ENCODE data around the gene GPC6.

Gene GPC6

DNA sequence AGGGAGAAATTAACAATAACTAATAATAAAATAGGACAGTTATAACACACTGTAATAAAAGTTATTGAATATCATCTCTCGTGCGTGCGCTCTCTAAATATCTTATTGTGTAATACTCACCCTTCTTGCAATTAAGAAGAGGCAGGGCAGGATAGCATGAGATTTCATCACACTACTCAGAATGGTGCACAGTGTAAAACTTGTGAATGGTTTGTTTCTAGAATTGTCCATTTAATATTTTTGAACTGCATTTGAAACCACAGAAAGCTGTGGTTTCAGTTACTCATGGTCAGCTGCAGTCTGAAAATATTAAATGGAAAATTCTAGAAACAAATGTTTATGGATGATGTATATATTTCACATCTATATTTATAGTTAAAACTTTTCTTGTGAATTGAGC is 1091.8 kb downstream of the GPC6 start:
- no peak for DNase-seq

DNA sequence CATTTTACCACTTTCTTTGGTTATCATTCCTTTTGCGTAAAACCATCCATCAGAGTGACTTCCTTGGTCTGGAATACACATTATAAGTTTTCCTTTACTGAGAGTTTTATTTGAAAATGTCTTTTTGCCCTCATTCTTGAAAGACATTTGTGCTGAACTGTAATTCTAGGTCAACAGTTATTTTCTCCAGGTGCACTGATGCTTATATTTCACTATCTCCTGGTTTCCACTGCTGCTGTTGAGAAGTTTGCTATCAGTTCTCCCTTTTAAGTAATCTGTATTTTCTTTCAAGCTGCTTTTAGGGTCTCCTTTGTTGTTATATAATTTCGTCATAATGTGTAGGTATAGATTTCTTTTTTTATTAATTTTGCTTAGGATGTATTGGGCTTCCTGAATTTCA is 1092.9 kb downstream of the GPC6 start:
- no peak for DNase-seq

DNA sequence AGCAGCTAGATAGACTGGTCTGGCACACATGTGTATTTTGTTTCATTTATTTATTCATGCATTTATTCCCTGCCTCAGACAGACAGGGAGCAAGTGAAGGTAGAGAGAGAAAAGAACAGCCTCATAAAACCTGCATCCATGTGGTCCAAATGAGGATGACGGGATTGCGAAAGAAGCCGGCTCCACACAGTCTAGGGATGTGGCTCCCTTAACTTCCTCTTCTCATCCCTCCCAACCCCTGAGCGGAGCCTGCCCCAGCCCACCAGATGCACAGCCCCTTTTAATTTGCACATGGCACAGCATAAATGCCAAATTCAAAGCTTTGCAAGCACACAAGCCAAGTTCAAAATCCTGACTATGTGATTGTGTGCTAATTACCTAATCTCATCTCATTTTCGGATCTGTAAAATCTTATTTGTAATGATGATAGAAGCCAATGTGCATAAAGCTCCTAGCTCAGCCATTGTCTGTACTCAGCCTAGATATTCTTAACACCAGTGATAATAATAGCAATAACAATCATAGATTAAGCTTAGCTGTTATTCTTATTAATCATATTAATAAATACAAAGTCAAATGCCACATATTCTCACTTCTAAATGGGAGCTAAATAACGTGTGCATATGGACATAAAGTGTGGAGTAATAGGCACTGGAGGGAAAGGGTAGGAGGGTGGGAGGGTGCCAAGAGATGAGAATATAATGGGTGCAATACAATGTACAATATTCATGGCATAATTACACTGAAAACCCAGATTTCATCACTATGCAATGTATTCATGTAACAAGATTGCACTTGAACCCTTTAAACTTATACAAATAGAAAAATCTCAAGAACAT is 1096.5 kb downstream of the GPC6 start:
- DNase-seq = no peak

DNA sequence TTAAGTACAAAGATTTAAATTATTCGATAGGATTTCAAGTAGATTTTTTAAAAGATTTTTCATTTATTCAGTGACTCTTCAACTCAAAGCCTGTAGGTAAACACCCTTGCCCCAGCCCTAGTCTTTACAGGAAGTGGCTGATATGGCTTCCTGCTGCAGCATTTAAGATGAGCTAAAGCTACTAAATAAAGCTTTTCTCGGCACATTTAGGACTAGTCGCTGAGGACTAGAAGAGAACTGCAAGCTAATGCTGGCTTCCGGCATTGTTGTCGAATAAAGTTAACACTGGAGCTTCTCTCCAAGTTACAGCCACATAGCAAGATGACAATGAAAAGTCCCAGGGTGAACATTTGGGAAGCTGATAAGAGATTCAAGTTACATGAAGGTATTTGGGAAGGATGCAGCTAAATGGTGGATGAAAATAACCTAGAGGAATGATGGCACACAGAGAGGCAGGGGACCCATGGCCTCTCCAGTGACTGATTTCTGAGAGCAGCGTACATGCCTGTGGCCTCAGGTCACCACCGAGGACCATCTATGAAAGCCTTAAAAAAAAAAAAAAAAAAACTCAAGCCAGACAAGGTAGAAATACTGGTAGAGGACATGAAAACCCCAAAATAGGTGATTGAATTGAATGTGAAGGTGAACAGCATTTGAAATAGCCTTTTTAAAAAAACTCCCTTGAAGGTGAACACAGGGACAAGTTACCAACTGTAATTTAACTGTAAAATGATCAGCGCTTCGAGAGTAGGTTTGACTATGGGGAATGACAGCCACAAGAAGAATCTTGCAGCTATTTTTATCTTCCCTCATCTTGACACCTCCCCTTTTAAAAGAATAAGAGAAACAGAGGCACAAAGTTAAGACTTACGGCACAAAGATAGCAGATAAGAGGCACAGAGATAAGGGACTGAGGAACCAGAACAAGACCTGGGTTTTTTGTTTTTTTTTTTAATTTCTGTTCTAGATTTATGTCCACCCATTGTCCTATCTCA is 1097.5 kb downstream of the GPC6 start:
- DNase-seq = no peak

DNA sequence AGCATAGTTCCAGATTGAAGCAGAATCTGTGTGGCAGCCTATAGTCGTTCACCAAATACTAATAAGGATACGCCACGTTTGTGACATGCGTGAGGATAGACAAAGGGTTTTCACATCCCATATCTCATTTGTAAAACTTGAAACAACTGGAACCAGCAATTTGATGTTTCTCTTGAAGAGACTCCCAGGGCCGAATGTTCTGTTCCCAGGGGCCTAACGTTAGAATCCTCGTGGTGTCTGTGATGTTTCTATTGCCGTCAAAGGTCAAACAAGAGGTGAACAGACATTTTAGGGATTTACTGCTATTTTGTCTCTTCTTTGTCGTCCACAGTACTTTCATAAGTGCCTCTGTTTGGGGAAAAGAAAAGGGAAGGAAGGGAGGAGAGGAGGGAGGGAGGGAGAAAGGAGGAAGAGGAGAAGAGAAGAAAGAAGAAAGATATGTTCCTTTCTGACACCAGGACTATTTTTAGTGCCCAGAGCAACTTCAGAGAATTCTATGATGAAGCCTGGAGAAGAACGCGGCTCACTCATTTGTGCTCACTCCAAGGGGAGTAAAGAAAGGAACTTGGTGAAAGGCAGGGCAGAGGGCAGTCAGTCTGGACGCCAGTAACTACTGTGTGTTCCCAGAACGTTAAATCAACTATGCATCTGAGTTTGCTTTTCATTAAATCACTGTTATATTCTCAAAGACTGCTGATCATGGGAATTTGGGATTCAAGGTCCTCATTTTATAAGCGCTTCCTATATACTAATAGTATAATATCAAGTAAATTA is 1098.3 kb downstream of the GPC6 start:
- DNase-seq = no peak

DNA sequence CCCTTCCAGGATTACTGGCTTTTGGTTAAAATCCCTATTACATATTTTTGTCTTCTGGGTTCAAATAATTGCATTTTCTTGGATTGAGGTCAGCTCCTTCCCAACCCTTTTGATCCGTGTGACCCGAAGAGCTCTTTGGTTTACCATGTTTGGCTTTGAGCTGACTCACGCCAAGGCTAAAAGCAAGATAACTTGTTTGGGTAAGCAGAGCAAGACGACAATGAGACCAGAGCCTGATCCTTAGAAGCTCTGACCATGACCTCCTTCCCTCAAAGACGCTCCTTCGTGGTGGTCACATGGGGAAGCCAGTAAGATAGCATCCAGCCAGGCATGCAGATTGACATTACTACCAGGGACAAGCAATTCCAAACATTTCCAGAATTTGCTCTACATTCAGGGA is 1099.0 kb downstream of the GPC6 start:
- DNase-seq = no peak

DNA sequence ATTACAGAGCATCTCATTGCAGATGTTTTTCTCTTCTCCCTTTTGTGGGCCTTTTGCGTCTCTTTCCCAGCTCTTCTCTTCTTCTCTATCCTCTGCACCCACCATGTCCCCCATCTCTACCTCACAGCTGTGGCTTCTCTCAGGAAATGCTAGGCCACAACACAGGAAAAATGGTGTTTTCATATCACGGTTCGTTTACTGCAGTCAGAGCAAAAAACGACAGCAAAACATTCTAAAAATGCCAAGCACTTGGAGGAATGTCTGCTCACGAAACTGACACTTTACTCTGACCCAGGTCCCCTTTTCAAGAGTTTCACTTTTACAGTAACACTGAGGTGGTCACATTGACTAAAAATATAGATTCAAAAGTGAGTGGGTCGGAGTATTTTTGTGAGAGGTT is 1100.7 kb downstream of the GPC6 start:
- no peak for DNase-seq

DNA sequence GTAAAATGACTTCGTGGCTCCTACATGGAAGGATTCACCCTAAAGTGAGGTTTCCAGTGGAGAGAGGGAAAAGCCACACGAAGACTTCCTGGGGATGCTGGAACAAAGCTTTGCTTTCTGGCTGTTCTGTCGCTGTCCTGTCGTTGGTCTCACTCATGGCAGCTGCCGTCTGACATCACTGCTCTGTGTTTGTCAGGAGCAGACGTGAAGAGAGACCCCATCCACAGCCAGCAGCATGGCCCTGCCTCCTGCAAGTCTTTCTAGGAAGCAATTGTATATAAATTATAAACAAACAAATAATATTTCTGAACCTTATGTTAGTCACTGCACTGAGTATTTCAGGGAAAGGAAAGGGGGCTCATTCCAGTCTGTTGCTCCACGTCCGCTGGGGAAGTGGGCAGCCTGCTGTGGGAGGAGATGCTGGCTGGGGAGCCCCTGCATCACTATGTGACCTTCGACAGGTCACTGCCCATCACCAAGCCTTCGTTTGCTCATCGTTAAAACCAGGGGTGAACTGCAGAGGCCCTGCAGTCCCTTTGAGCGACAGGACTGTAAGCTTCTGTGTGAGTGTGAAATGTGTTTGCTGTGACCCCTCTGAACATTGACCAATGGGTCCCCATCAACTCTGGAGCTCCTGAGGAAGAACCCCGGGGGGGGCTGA is 1101.9 kb downstream of the GPC6 start:
- DNase-seq = no peak

DNA sequence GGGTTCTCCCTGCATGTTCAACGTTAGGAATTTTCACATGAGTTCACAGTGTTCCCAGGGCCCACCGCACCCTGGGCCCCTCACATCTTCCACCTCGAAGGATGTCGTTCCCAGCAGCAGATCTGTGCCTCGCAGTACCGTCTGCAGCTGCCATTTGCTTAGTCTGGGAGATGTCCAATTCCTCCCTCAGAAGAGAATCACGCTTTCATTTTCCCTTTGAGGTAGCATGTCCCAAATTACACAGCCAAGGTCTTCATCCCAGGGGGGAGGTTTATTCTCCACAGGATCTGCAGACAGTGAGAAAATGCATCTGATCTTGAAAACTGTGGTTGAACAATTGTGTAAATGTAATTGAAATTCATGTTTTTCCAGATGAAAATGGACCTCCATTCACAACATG is 1102.7 kb downstream of the GPC6 start:
- no peak for DNase-seq

DNA sequence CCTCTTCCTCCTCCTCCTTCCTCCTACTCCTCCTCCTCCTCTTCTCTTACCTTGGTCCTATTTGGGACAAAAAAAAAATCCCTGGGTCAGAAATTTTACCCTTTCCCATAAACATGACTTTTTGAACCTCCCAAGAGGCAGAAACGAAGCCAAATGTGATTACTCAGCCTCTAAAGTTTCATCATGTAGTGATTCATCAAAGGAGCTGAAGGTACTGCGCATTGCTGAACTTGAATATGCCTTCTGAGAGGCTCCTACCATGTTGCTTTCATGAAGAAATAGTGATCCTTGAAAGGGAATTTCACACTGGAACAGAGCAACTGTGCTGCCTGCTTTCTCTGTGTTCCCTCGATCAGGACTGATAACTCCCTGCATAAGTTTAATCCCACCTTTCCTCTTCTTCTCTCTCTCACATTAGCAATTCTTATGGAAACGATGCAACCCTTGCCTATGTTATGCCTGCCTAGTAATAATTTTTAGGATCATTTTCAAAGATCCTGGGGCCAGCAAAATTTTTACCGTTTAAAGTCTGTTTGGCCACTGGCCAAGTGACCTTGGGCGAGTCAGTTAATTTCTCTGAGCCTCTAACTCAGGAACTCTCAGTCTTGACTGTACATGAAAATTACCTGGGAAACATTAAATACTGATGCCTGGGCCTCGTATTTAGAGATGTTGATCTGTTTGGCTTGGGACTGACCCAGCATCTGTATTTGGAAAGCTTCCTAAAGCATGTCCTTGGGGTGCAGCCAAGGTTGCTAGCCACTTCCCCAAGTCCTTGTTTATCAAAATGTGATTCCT is 1103.3 kb downstream of the GPC6 start:
- DNase-seq = no peak

DNA sequence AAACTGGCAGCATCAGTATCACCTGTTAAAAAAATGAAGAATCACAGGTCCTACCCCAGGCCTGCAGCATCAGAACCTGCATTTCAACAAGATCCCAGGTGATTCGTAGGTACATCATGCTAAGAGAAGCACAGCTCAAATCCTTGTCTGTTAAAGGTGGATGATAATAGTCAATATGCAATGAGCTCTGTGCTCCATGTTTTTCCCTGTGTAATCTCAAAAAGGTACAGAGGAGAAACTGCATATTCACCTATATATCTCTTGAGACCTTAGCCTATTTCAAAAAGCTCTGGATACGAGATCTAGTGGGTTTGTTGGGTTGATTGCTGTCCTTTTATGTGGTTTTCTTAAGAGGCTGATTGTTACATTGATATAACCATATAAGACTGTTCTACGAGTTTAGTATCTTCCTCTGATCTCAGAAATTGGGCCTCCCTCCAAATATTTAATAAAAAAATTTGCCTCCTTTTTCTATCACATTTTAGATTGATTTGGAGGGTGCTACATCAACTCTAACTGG is 1104.0 kb downstream of the GPC6 start:
- DNase-seq = no peak

DNA sequence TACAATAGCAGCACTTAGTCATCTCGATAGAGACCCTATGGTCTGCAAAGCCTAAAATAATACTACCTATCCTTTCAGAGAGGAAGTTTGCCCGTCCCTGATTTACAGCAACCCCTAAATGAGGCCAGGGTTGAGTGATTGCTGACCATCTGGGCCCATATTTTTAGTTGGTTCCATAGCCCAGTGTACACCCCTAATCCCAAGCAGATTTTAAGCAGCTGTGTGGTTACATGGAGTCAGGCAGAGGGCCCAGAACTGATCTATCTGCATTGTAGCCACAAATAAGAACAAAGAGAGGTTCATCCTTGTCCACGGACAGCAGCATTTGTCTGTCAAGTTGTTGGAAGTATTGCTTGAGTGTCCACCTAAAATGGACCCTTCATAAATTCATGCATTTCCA is 1104.7 kb downstream of the GPC6 start:
- no peak for DNase-seq

DNA sequence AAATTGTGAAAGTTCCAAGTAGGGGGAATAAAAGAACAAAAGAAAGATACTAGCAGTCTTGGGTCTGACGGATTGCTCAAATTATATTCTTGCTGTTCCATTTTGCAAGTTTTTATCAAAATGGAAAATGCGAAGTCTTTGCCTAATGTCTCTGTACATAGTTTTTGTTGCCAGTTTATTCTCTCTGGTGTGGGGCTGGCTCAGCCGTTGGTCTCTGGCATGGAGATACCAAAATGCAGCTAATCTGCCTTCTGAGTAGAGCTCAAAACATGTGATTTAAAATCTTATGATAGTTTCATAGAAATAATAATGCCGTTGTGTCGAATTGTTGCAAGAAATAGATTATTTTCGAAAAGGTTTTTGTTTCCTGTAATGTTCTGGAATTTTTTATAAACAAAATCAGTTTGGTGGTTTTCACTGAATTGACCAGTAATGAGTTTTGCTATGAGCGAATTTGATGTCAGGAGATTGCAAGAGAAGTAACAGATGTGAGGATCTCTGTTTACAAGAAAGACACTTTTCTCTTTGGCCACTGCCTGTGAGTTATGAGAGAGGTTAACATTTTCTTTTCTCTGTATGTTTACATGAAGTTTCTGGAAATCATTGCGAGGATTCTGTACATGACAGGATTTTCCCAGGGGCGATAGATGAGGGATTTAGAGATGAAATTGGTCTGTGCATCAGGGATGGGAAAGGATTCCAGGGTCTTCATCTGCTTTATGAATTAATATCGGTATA is 1105.9 kb downstream of the GPC6 start:
- no peak for DNase-seq

DNA sequence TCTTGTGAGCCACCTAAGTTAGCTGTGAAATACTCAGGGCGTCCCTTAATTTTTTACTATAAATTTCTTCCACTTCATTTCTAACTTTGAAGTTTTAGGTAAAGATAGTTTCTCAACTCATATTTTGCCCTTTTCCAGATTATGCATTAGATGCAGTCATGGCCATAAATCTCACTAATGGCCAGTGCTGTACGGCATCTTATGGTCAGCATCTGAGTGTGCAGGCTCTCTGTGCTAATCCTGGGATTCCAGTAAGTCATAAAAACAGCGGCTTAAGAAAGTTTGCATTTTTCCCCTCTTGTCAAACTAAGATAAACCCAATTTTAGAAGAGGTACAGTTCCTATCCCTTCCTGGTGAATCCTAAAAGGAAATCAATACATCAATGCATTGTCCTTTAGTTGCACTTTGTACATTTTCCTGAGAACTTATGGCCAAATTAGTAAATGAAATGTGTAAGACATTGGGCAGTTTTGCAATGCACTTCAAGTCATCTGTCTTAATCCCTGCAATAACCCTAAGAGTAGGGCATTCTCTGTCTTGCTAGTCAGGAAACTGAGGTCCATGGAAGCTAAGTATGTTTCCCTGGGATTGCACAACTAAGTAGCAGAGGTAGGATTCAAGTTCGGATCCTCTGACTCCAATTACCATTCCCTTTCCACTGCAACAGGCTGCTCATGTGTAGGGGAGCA is 1106.7 kb downstream of the GPC6 start:
- no peak for DNase-seq

DNA sequence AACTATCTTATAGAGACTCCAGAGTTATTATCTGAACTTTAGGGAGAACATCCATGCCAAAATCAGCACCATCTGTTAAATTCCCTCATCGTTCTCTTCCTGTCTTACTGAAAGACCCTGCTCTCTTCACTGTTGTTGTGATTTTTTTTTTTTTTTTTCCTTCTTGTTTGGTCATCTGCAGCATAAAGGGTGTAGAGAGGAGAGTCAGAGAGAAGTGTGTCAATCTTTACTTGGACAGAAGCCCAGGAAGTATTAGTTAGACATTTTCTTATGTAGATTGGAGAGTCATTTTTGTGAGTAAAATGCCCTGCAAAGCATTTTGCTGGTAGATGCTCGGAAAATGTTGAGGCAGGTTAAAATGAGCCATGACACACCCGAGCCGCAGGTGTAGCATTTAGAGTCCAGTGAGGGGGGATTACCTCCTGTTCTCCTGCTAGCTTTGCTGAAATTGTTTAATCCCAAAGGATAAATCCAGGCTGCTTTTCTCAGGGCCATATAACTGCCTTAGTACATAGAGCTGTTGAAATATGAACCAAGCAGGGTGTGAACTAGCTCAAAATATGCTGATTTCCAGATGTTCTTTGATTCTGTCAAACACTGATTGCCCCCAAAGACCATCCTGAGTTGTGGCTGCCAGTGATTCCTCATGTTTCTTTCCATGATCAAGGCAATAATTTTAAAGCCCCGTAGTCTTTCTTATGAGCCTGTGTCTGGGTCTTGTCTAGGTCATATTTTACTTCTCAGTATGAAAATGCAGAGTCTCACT is 1109.3 kb downstream of the GPC6 start:
- DNase-seq = no peak

DNA sequence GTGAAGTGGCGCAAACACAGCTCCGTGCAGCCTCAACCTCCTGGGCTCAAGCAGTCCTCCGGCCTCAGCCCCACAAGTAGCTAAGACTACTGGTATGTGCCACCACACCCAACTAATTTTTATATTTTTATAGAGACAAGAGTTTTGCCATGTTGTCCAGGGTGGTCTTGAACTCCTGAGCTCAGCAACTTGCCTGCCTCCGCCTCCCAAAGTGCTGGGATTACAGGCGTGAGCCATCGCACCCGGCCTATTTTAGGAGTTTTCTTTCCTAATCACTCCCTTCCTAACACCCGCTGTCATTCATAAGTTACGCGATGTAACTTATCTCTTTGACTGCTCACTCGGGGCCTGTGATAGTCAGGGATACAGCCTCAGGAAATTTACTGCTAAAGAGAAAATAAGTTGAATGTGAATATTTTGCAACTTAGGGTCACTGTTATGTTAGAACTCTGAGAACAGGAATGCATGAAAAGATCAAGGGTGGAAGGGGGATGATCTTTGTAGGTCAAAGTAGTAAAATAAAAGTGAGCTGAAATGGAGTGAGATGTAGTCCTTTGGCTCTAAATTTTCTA is 1112.6 kb downstream of the GPC6 start:
- DNase-seq = no peak

DNA sequence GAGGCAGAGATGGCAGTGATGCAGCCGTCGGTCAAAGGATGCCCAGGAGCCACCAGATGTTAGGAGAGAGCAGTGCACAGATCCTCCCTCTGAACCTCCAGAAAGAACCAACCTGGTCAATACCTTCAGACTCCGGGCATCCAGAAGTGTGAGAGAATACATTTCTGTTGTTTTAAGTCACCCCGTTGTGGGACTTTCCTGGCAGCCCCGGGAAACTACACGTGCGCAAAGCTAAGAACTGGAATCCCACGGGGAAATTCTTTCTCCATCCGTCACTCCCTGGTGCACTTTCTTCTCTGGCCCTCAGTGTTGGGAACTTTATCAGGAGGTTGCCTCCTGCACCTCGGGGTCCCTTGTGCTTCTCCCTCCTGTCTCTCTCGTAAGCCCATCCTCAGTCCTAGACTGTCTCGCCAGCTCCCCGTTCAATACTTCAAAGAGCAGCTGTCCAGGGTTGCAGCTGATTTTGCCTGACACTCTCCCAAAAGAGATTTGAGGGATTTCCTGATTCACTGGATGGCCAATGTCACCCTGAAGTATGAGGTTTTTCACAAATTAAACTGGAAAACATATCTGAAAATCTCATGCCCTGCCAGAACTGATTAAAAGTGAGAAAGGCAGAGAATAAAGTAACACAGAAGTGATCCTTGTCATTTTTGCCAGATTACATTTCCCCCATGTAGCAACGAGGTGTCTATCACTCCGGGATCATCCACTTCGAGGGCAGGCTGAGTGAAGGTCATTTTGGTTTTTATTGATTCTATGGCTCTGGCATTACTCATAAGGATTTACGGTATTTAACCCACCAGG is 1116.0 kb downstream of the GPC6 start:
- DNase-seq = no peak

DNA sequence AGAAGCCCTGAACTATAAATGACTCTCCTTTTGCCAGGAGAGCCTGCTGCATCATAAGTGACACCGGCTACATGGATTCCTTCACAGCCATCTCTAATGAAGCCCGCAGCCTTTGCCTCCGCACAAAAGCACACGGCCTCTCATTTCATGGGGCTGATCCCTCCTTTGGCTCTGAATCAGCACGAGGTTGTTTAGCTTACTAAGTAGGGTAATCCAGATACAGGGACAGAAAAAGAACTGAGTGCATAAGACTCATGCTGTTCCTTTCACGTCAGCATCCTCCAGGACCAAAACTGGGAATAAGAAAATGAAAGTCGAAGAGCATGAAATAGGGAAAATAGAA is 1116.6 kb downstream of the GPC6 start:
- DNase-seq = no peak

Data from NCI-H526 treated with DMSO at 0.1 percent for 48 hours (cell line).